GM15510 (cell line): ENCODE measurements around the gene LMTK3.

Source experiments
- POLR2A ChIP-seq: IDR thresholded peaks from 3 replicates; pipeline ENCODE4 v1.6.1; 2011; ENCODE audit warnings: borderline replicate concordance; ENCODE audit not compliant: insufficient read length; ENCODE audit errors: extremely low read depth

LMTK3 gene

DNA sequence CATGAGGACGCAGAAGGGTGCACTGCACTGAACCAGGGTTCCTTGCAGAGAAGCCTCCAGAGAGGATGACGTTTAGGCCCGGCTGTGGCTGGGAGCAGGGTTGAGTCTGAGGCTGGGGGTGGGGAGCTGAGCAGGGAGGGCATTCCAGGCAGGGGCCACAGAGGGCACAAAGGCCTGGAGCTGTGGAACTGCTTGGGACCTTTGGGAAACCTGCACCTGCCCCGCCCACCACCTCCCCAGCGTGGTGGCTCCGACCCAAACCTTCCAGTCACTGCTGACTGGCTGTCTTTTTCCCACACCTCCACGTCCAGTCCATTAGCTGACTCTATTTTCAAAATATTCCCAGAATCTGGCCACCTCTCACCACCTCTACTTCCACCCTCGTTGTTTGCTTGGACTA lies 4.9 kb upstream of the LMTK3 start:
- no peak for TF ChIP-seq POLR2A

DNA sequence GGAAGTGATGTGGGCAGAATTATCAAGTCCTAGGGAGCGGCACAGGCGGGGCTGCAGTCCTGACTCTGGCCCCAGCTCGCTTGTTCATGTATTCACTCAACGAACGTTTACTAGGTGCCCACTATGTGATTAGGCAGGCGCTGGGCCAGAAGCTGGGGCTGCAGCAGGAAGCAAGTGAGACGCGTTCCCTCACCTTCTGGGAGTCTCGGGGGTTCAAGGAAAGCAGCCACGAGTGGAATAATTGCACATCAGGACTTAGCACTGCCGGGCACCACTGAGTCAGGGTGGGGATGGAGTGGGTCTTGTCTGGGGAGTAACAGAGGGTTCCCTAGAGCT lies 2.5 kb upstream of the LMTK3 start:
- TF ChIP-seq POLR2A: no peak

DNA sequence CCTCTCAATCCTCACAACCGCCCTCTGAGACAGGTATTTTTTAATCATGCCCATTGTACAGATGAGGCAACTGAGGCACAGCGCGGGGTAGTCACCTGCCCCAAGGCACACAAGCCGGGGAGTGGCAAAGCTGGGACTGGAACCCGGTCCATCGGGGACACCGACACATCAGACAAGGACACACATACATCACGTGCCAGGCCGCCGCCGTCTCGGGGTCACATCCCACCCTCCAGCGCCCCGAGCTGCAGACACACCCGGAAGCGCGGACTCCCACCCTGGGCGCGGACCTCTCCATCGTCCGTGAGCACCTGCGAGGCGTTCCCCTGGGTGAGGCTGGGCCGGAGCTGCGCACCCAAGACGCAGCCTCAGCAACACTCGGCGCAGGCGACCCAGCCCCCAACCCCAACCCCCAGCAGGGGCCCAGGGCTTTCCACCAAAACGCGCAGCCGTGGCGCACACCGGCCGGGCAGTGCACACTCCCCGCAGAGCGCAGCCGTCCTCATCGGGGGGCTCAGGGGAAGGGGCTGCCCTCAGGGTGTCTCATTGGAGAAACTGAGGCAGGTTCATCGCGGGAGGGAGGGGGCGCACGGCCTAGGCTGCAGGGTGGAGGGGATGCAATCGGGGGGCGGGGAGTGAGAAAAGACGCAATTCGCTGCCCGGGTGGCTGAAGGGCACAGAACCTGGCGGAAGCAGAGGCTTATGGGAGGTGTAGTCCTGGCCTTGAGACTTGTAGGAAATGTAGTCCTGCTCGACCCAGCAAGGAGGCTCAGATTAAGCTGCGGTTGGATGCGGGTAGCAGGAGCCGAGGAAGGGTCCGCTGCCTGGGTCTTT lies 1.9 kb upstream of the LMTK3 start:
- peak; percentile 28 for TF ChIP-seq POLR2A

DNA sequence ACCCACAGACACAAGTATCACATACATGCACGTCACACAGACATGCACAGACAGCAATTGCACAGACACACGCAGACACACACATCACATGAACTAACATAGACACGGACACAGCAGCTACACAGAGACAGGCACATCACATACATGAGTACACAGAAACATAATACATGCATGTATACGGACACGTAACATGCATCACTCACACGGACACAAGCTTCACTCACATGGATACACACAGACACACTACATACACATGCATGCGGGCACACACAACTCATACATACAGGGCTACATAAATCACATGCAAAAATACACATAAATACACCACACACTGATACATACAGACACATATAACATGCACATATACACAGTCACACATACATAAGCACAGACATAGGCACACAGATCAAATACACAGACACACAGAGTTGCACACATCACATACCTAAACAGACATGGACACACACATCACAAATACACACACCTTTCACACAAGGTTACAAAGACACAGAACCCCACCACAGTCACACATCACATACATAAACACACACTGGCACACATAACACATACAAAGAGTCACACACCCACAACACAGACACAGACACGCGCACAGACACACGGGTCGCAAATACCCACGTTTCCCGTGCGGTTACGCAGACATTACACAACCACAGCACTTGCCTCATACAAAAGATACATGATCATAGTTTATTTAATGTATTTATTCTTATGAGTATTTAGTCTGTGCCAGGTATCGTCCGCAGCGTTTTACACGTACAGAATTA lies 1.1 kb upstream of the LMTK3 start:
- no peak for TF ChIP-seq POLR2A

DNA sequence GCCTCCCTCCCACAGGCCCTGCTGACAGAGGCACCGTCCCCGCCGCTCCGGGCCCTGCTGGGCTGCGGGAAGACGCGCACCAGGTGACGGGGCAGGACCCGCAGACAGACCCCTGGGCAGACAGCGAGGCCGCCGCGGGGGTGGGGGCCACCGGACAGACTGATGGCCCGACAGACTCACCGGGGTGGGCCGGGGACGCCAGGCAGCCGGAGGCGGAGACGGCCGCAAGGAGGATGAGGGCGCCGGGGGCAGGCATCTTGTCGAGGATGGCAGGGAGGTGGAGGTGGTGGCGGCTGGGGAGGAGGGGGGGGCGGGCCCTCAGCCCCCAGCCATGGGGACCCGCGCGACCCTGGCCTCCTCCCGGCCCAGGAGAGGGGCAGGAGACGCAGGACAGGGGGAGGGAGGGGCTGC lies 309 bp downstream of the LMTK3 start:
- no peak for TF ChIP-seq POLR2A

DNA sequence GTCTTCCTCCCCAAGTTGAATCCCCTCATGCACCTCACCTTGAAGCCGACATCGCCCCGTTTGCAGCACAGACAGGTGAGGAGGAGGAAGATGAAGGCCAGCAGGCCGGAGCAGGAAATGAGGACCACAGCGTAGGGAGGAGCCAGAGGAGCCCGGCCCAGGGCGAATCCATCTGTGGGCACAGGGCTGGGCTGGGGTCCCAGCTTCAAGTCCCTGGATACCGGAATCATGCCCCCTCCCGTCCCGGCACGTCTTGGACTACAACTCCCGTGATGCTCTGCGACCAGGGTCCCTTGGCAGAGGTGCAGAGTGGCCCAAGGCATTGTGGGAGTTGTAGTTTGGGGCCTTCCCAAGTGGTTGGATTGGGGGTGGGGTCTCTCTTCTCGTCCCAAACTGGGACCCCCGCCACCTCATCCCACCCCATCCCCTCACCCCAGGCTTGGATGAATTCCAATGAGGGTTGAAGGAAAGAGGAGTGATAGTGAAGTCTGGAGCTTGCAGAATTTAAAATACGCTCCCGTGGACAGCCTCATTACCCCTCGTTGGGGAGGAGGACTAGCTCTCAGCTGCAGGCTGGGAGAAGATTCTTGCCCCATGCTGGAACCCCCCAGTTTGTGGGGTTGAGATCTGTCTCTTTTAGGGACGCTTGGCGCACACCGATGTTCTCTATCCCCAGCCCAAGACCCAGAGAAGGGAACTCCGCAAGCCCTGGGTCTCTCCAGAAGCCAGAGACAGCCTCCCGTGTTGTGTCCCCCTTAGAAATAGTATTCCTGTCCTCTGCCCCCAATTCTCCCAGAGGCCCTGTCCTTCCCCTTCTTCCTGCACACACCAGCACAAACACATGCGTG lies 990 bp downstream of the LMTK3 start:
- TF ChIP-seq POLR2A: no peak

DNA sequence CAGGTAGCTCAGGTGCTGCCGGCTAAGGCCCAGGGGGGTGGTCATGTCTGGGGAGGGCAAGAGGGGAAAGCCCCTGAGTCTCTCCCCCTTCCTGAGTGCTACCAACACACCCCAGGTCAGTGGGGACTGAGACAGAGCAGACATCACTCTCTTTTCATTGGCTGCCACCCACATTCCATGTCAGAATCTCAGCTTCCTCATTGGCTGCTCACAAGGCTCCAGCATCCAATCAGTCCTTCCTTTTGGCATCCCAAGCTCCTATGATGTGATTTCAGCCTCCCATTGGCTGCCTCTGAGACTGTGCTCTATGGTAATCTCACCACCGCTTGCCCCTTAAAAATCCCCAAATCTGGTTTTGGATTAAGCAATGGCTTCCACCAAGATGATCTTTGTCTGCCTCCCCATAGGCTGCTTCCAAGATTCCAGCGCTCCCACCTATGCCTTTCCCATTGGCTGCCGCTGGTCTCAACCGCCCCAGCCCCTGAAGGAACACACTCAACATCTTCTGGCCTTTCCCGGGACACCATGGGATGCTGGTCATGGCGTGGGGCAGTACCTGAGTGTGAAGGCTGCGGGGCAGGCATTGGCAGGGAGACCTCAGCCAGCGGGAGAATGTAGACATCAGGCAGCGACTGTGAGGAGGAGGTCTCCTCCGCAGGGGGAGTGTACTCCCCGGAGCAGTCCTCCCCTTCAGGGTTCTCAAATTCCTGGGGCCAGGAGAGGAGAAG lies 2.0 kb downstream of the LMTK3 start:
- TF ChIP-seq POLR2A: no peak

DNA sequence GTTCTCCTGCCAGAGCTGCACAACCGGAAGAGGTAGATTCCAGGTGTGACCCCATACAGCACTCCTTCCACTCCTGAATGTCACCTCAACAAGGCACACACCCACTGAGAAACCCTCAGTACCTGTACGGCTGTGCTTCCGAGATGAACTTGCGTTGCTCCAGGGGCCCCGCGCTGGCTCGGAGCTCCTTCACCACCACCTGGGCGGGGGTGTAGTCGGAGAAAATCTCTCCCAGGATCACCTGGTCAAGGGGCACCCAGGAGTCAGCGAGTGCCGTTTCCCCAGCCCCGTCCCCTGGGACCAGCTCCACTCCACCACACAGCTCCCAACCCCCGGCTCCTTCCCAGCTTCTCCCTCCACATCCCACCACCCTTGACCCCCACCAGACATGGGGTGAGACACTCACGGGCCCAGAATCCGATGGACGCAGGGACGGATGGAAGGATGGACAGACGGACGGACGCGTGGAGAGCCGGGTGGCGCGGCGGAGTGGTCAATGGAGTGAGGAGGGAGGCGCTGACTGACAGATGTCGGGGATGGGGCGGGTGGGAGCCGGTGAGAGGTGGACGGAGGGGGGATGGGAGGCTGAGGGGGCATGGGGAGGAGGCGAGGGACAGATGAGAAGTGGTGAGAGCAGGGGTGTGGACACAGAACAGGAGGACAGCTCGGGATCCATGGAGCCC lies 2.8 kb downstream of the LMTK3 start:
- TF ChIP-seq POLR2A: no peak

DNA sequence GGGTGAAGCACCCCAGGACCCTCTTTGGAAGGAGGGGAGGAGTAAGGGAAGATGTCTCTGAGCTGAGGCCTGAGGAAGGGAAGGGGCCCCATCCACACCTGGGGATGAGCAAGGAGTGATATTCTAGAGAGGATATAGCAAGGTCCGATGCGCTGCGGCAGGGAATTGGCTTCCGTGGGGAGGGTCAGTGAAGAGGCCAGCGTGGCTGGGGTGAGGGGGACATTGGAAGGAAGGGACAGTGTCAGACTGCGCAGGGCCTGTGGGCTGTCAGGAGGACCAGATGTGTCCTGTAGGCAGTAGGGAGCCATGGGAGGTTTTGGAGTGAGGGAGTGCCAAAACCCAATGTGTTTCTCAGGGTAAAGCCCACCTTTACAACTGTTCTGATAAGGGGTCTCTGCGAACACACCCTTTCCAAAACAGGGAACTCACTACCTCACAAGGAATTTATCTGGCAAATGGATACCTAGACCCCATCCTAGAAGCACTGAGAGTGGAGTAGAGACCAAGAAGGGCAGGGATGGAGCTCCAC lies 3.7 kb downstream of the LMTK3 start:
- no peak for TF ChIP-seq POLR2A

DNA sequence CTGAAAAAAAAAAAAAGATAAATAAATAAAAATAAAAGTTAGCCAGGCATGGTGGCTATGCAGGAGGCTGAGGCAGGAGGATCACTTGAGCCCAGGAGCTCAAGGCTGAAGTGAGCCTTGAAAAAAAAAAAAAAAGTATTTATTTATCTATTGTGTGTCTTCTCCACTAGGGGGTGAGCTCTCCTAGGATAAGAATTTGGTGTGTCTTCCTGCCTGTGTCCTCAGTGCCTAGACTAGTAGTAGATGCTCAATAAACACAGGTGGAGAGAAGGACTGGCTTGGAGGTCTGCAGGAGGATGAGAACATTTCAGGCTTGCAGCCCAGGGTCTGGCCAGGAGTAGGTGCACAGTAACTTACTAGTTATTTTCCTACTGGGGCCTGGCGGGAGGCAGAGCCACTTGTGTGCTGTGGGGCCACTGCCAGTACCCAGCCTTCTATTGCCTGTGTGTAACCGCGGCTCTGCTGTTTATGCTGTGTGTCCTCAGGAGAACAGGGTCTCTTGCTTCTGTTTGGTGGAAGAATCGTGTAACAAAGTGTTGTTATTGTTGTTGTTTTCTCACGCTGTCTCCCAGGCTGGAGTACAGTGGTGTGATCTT lies 5.4 kb downstream of the LMTK3 start:
- TF ChIP-seq POLR2A: no peak

DNA sequence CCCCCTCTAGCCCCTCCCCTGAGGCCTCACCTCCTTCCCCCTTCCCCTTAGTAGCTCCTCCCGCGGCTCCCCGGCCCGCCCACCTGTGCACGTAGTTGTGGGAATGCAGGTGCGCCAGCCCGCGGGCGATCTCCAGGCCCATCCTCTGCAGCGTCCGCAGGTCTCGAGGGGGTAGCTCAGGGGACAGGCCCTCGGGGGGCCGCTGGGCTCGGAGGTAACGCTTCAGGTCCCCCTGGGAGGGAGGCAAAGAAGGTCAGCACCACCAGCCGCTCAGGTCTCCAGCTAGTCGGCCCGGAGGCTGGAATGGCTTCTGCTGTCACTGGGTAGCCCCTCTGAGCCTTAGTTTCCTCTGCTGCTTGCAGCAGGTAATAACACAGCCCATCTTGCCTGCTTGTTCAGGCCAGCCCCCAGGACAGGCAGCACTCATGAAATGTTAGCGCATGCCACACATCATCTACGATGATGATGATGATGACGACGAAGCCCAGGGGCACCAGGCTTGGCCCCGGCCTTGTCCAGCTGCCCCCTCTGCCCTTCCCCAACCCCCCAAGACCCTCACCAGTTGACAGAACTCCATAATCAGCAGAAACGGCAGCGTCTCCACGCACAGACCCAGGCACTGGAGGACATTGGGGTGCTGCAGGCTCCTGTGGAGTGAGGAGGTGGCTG lies 9.2 kb downstream of the LMTK3 start:
- no peak for TF ChIP-seq POLR2A

DNA sequence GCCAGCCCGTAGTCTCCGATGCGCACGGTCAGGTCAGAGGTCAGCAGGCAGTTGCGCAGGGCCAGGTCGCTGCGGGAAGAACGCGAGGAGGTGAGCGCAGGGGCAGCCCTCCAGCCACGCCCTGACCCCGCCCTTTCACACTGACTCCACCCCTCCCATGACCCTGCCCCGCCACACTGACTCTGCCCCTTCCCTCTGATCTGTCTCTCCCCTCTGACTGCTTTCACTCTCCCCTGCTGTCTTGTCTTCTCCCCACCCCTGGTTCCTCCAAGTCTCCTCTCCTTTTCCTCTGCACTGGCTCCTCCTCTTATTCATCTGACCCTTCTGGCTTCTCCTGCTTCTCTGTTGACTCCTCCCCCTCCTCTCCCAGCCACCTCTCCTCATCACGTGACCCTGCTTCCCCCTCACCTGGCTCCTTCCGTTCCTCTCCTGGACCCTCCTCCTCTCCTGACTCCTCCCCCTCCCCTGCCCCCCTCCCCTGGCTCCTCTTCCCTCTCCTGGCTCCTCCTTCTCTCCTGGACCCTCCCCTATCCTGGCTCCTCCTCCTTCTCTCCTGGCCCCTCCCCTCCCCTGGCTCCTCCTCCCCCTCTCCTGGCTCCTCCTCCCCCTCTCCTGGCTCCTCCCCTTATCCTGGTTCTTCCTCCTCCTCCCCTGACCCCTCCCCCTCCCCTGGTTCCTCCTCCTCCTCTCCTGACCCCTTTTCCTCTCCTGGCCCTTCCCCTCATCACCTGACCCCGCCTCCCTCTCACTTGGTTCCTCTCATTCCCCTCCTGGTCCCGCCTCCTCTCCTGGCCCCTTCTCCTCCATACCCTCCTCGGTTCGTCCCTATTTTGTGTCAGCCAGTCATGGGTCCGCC lies 9.9 kb downstream of the LMTK3 start:
- no peak for TF ChIP-seq POLR2A
